ENCODE results near the gene PSMA2.

DNA sequence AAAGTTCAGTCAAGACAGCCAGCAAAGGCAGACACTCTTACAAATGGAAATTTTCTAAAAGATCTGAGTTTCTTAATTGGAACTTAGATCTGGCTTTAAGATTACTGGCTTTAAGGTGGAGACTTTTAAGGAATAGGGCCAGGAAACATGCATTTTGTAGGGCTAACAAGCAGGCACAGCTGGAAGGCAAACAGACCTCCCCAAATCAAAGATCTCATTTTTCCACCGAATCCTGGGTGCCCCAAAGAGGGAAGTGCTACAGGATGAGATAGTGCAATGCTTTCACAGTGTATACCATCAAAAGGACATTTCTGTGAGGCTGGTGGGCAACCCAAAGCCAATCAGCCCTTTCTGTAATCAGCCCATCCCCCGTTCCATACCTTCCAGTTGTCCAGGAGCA is 27.6 kb upstream of the PSMA2 start:
- TF ChIP-seq CTCF (IDR thresholded peaks at IDR 0.05) (no peak), ZFX (IDR thresholded peaks at IDR 0.05; ENCODE audit: borderline replicate concordance) (no peak)
